Heart right ventricle (tissue), 16 donors: ENCODE data around the gene APOA4. TPM values are rescaled to one million over a fixed set of nuclear protein-coding genes. Genes with fewer than 3 reads are reported as not detected.
"Not testable (repeated sequence)": the region's sequence is repeated elsewhere in the genome, so short reads cannot be mapped to it uniquely, and the experiment has no call there.

Source experiments
- ATAC-seq, 8 donors: fragments of 200-7000 bp; cut with Tn5 transposase; one replicate each; pipeline ENCODE4 v1.9.1; 2020; ENCODE audit warnings: mild to moderate bottlenecking in 8 of 8, moderate library complexity in 8 of 8, moderate number of reproducible peaks in 1 of 8
- DNase-seq, 2 donors: peaks; one replicate each; pipeline ENCODE4 v3.0.0-alpha.2; 2020
- H3K27ac ChIP-seq, 10 donors: fragments of 200-600 bp; sonication (generic) in 2 of 10; one replicate each; pipeline versions ENCODE4 v1.5.0 to v1.8.0; 2020 to 2022; ENCODE audit warnings: mild to moderate bottlenecking in 3 of 10
- H3K27me3 ChIP-seq, 7 donors: fragments of 200-600 bp; one replicate each; pipeline ENCODE4 v1.8.0; 2021 to 2022; ENCODE audit warnings: mild to moderate bottlenecking in 2 of 7
- H3K36me3 ChIP-seq, 9 donors: fragments of 200-600 bp; sonication (generic) in 1 of 9; one replicate each; pipeline versions ENCODE4 v1.5.0 to v1.8.0; 2020 to 2022; ENCODE audit warnings: mild to moderate bottlenecking in 2 of 9
- H3K4me1 ChIP-seq, 9 donors: fragments of 200-600 bp; sonication (generic) in 1 of 9; one replicate each; pipeline versions ENCODE4 v1.5.0 to v1.8.0; 2020 to 2022; ENCODE audit warnings: mild to moderate bottlenecking in 4 of 9
- H3K4me3 ChIP-seq, 10 donors: fragments of 200-600 bp; sonication (generic) in 2 of 10; one replicate each; pipeline versions ENCODE4 v1.5.0 to v1.8.0; 2020 to 2022; ENCODE audit warnings: mild to moderate bottlenecking in 7 of 10, moderate library complexity in 2 of 10
- H3K9me3 ChIP-seq, 11 donors: fragments of 200-600 bp in 10 of 11; sonication (generic) in 2 of 11; one replicate each; pipeline versions ENCODE4 v1.5.0 to v1.8.0; 2013 to 2022; ENCODE audit warnings: mild to moderate bottlenecking in 2 of 11, control low read depth in 1 of 11, moderate library complexity in 1 of 11
- WGBS, 2 donors: extraction: QIAGEN DNeasy Blood & Tissue Kit; methylation state at CpG; one replicate each; pipeline ENCODE4 v1.1.7; 2013; ENCODE audit warnings: inconsistent platforms in 1 of 2; 5-methylcytosine and 5-hydroxymethylcytosine counted together
- intact Hi-C, 10 donors: fragments of 100-400 bp; cut with DNase I; formaldehyde crosslinking; loops; one replicate each; pipeline versions ENCODE4 v1.11.1 to v1.14.2; 2022
- polyA plus RNA-seq, 2 donors: library from polyadenylated mRNA; stranded (reverse); fragments of 200-250 nt; gene quantifications; one replicate each; pipeline ENCODE4 v1.2.3, GENCODE V29; 2013
- total RNA-seq, 10 donors: library from RNA; stranded (reverse); fragmentation: NEBNext Ultra II Directional in 3 of 10; extraction: Animal tissue kit (Norgen Biotek cat#: 25700) in 3 of 10; gene quantifications; one replicate each; pipeline versions ENCODE4 v1.2.1 to v1.2.4, GENCODE V29; 2021 to 2023
- TF ChIP-seq, protein P1 (sequence below), 9 donors: fragments of 200-600 bp; sonication (generic) in 2 of 9; IDR thresholded peaks; one replicate each; pipeline versions ENCODE4 v1.5.0 to v1.8.0; 2021 to 2022; ENCODE audit warnings: antibody characterized with exemption in 9 of 9, mild to moderate bottlenecking in 5 of 9, moderate library complexity in 1 of 9
- donor health status: Arrhythmogenic right ventricular cardiomyopathy.
- donor health status: ischemic (EF 13 %, LVEDD 7.1; RV severe dilation, severe dysfunction).
- donor health status: healthy with polysubstance abuse.
- donor health status: DM: no; HTN: yes; CAD: no.
- donor health status: DM: no; HTN: no; CAD: no.
- donor health status: ischemic (EF 25% LVEDD 6.9; RV normal size, moderate dysfunction).
- donor health status: ischemic (EF 25% LVEDD 5.7; RV mildly dilated, moderate dysfunction).
- donor health status: healthy.
- donor health status: DM: yes; HTN: yes; CAD: no.
- donor health status: Ischemic cardiomyopathy.
- donor health status: ischemic (EF 35%, LVEDD 5.7; RV mildly dilated, moderate dysfunction).
- donor health status: nonischemic (EF 11% LVEDD 7.7; RV severe dilation, severe dysfunction).
- donor health status: DM: yes; HTN: yes; CAD: no.
- donor health status: PGD.
- donor health status: ischemic (EF 29% LVEDD 5.4; RV normal size, mild dysfunction).
- donor health status: nonischemic (EF 23%, LVEDD 6.1; RV moderate dilation, normal function).

APOA4 gene
- total and polyA plus RNA-seq, 12 donors, result 0.26 to 0.75 (median 0.28) TPM; not detected in 9

DNA sequence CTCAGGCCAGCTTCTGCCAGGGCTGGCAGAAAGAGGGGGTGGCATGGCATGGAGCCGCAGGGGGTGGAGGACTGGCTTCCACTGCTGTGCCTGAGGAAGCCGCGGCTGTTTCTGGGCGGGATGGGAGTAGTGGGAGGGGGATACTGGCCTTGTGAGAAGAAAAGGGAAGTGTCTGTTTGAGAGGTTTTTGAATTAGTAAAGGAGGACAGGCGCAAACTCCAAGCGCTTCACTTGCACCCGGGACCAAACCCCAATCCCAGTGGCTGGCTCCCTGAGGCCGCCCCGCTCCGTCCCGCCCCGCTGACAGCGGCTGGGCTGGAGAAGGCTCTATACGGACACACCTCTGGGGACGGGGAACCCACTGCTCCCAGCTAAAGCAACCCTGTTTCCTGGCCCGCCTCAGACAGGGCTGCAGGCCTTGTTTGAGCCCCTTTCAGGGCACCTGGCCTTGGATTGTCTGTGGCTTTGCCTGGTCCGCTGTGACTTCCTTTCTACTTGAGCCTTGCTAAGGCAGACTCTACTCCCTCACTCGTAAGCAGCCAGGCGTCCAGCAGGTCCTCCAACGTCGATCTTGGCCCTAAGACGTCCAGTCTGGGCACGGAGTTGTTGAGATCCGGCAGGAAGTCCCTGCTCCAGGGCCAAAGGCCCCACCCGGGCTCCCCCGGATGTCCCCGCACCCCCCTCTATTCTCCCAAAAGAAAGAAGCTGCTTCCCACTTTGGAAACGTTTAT lies 12.1 kb upstream of the APOA4 start:
- WGBS, 2 donors, result 39 to 45% methylated on average over 28 of the region's 28 CpGs
- DNase-seq (no peak), ATAC-seq (peak in 6 of 8 donors; percentile 45 to 82 (median 70))
- Histone ChIP-seq H3K27ac (peak overlapping the region; percentile 36 to 88 (median 83)), H3K9me3 (no peaks in the 10 kb centered on the region), H3K4me3 (peak overlapping the region in 8 of 10 donors; percentile 3 to 57 (median 48)), H3K36me3 (no peaks in the 10 kb centered on the region), H3K27me3 (no peaks in the 10 kb centered on the region), H3K4me1 (peaks cover 11 to 57% (median 35%) of the 10 kb centered on the region in 9 donors)
- intact Hi-C loops, result loop anchor here in 8 of 10 donors (1.0 to 5.0 kb wide), 5 partner anchors 37 to 44 kb away; partner anchors contain the start of gene APOA5 (in 6 of the 8)
- TF ChIP-seq, protein P1, sequence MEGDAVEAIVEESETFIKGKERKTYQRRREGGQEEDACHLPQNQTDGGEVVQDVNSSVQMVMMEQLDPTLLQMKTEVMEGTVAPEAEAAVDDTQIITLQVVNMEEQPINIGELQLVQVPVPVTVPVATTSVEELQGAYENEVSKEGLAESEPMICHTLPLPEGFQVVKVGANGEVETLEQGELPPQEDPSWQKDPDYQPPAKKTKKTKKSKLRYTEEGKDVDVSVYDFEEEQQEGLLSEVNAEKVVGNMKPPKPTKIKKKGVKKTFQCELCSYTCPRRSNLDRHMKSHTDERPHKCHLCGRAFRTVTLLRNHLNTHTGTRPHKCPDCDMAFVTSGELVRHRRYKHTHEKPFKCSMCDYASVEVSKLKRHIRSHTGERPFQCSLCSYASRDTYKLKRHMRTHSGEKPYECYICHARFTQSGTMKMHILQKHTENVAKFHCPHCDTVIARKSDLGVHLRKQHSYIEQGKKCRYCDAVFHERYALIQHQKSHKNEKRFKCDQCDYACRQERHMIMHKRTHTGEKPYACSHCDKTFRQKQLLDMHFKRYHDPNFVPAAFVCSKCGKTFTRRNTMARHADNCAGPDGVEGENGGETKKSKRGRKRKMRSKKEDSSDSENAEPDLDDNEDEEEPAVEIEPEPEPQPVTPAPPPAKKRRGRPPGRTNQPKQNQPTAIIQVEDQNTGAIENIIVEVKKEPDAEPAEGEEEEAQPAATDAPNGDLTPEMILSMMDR (IDR thresholded peaks at IDR 0.05), result no peak

- not testable (repeated sequence) for H3K27me3 ChIP-seq, ATAC-seq, H3K36me3 ChIP-seq, DNase-seq, H3K9me3 ChIP-seq
- H3K27ac ChIP-seq, result peak overlapping the region in 9 of 10 donors; percentile 79 to 88 (median 83)
- 78 to 80% methylated on average over 13 of the region's 13 CpGs for WGBS, 2 donors
- peak overlapping the region in 2 of 10 donors; percentile 49 for H3K4me3 ChIP-seq
- intact Hi-C loops, result loop anchor here in 8 of 10 donors (1.0 to 5.0 kb wide), 5 partner anchors 38 to 44 kb away; partner anchors contain the start of gene APOA5 (in 7 of the 8)
- H3K4me1 ChIP-seq, result peaks cover 11 to 51% (median 33%) of the 10 kb centered on the region in 9 donors
Measured at GRCh38 chr11:116834535-116835041, 11.5 kb upstream of the APOA4 start.

DNA sequence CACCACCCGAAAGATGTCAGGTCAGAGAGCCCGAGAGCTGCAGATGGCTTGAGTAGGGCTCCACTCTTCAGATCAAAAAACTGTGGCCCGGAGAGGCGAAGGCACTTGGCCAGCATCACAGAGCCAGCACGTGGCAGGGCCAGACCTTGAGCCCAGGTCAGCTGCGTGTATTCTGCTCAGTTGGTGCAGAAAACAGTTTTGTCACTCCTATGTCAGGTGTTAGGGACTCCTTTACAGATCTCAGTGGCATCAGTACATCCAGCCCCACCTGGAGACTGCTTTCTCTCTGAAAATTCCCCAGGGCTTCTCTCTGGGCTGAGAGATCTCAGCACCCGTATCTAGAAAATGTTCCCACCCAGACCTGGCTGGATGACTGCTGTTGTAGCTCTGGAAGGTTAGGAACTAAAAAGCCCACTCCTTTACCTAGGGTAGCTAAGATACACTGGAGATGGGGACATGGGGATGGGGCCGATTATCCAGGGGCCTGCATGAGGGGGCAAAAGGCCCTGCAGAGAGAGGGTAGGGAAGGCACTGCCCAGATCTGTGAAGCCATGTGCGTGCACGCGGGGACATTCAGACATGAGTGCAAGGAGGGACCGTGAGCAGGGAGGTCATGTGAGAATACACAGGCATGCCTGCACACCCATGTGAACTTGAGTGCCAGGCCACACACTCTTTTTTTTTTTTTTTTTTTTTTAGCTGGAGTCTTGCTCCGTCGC lies 10.9 kb upstream of the APOA4 start:
- Histone ChIP-seq H3K9me3 (no peaks in the 10 kb centered on the region), H3K4me3 (no peak overlapping the region), H3K27me3 (no peaks in the 10 kb centered on the region), H3K36me3 (no peaks in the 10 kb centered on the region), H3K4me1 (peaks cover 11 to 44% (median 33%) of the 10 kb centered on the region in 9 donors), H3K27ac (no peak overlapping the region)
- TF ChIP-seq, protein P1 (IDR thresholded peaks at IDR 0.05), result no peak
- intact Hi-C loops, result loop anchor here in 2 of 10 donors (2.0 to 5.0 kb wide), 2 partner anchors 42 to 43 kb away; partner anchors contain the start of gene APOA5 (in 2 of the 2)
- 78 to 88% methylated on average over 13 to 14 of the region's 14 CpGs for WGBS, 2 donors
- ATAC-seq (no peak), DNase-seq (no peak)

GRCh38 chr11:116833491-116833815 lies 10.3 kb upstream of the APOA4 start:
- Histone ChIP-seq H3K27ac (no peak overlapping the region), H3K4me3 (no peak overlapping the region), H3K4me1 (peaks cover 11 to 43% (median 33%) of the 10 kb centered on the region in 9 donors), H3K27me3 (no peaks in the 10 kb centered on the region), H3K36me3 (no peaks in the 10 kb centered on the region), H3K9me3 (no peaks in the 10 kb centered on the region)
- intact Hi-C loops, result loop anchor here in 1 of 10 donors (5.0 kb wide), 1 partner anchor 41 kb away; the partner anchor contains the start of gene APOA5
- ATAC-seq, result no peak
- TF ChIP-seq, protein P1 (IDR thresholded peaks at IDR 0.05), result no peak
- DNase-seq, result no peak
- 88 to 93% methylated on average over 10 of the region's 10 CpGs for WGBS, 2 donors
